NCI-H82 (cell line): Measurements from ENCODE around the gene DSG1.
"Not testable (repeated sequence)": the region's sequence is repeated elsewhere in the genome, so short reads cannot be mapped to it uniquely, and the experiment has no call there.

Source experiments
- DNase-seq: peaks from one replicate; lab custom pipeline; 2025; lab: John Stamatoyannopoulos, UW

The DSG1 gene

DNA sequence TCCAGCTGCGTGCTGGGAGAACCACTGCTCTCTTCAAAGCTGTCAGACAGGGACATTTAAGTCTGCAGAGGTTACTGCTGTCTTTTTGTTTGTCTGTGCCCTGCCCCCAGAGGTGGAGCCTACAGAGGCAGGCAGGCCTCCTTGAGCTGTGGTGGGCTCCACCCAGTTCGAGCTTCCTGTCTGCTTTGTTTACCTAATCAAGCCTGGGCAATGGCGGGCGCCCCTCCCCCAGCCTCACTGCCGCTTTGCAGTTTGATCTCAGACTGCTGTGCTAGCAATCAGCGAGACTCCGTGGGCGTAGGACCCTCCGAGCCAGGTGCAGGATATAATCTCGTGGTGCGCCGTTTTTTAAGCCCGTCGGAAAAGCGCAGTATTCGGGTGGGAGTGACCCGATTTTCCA, 35.4 kb downstream of the DSG1 start:
- not testable (repeated sequence) for DNase-seq

DNA sequence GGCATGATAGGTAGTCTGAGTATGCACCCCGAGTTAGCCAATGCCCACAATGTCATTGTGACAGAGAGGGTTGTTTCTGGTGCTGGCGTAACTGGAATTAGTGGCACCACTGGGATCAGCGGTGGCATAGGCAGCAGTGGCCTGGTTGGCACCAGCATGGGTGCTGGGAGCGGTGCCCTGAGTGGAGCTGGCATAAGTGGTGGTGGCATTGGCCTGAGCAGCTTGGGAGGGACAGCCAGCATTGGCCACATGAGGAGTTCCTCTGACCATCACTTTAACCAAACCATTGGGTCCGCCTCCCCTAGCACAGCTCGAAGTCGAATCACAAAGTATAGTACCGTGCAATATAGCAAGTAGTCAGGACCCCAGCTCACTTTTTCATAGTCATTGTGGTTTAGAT, 37.0 kb downstream of the DSG1 start:
- no peak for DNase-seq

DNA sequence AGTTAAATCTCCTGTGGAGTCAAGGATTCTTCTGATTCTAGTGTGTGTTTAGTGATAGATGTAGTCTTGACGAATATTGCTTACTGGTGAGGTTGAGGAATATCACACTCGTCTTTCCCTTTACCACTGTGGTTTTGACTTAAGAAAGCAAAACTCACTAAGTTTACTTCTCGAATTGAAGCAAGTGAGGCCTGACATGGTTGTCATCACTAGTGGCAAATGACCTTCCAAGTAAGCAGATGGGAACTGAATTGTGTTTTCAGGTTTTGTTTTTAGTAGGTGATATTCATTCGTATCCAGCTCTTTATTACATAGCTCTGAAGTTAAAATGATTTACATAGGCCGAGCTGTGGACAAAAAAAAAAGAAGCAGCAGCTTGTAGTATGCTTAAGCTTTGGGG, 38.1 kb downstream of the DSG1 start:
- no peak for DNase-seq

DNA sequence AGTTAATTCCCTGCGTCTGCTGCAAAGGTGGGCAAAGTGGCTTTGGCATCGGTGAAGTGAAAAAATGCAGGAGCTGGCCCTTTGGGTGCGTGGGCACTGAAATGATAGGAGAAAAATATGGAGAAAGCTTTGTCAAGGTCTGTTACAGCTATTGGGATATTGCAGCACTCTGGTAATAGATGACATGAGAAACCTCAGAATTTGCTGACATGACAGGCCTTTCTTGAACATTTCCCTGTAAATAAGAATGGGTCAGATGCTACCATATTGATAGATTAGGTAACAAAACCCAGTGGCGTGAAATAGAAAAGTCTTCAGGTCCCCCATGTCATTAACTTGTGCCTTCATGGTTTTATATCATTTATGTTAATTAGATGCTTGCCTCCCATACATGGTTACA, 46.2 kb downstream of the DSG1 start:
- DNase-seq, result no peak

DNA sequence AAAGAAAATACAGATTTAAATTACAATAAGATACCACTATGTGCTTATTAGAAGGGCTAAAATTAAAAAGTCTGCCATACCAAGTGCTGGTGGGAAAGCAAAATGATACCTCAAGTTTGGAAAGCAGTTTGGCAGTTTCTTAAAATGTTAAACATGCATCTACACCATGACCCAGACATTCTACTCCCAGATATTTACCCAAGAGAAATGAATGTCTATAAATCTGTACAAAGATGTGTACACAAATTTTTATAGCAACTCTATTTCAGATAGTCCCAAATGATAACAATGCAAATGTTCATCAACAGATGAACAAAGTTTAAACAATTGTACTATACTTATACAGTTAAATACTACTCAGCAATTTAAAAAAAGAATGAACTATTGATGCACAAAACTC, 51.5 kb downstream of the DSG1 start:
- DNase-seq, result no peak

DNA sequence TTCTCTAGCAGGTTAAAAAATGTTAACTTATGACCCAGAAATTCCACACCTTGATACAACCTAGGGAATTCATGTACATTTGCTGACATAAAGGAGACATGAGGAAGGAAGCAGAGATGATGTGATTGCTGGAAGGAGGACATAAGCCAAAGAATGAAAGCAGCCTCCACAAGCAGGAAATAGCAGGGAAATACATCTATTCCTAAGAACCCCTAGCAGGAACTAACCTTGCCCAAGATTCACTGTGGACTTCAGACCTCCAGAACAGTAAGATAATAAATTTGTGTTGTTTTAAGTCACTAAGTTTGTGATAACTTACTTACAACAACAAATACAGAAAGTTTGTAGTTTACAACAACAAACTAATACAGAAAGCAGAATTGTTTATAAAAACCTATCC, 54.0 kb downstream of the DSG1 start:
- DNase-seq, result no peak

DNA sequence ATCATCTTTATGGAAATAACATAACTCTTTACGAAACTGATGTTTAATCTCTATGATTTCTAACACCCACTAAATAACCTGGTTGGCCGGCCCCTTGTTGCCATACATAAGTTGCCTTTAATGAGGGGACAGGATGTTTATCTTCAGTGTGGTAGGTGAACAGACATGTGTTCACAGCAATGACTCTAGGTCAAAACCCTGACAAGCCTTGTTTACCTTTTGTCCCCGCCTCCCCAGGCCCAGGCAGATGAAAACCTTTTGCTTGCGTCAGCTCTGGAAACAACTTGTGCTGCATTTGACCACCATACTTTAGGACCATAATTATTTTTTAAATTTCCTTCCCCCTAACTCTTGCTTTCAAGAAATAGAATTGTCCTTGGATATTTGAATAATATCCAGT, 55.7 kb downstream of the DSG1 start:
- no peak for DNase-seq

DNA sequence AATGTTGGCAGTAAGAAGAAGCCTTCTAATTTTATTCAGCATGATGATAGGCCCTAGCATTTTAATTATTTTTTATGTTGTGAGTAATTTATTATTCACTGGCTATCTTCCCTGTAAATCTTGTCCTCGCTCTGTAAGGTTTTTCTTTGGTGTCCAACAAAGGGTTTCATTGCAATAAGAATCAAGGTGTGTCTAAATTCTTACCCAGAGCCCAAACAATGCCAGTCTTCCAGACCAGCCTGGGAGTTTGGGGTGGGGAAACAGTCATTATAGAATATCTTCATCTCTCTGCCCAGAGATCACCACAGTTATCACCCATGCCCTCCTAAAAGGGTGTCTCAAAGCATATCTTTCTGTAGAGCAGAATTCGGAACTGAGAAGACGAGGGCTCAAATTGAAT, 58.5 kb downstream of the DSG1 start, which contains the start of gene DSG4:
DSG4 (plus strand) TSS at position 301 of the 400 bp plus-strand sequence. CDS start 135 bp downstream, outside the sequence.
- DNase-seq, result no peak

DNA sequence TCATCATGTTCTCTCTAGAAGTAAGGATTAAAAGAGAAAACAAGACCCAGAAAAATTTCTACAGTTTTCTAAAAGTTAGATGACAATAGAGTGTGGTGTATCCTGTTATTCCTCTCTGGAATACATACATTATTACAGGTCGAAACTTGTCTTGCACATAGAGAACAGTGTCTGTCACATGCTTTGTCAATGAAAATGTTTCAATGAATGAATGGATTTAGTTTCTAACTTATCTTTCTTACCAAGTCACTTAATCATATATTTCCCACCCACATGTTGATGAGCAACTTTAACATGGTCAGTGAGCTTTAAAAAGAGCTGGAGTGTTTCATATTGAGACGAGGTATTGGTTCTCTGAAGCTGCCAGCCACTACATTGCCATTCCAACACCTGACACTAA, 63.0 kb downstream of the DSG1 start:
- DNase-seq, result no peak

DNA sequence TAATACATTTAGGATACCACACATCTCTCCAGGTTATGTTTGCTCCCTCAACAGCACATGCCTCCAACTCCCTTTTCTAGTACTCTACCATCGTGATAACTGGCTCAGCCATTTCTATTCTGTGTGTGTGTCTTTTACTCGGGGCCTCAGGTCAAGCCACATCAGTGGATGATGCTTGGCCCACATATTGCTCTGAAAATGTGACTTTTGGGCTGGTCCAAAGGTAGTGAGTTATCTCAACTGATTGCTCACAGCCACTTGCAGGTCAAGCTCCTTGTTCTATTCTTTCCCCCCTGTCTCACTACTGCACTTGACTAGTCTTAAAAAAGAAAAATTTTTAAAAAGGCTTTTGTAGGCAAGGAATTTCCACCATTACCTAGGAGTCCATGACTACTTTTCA, 64.1 kb downstream of the DSG1 start:
- no peak for DNase-seq

DNA sequence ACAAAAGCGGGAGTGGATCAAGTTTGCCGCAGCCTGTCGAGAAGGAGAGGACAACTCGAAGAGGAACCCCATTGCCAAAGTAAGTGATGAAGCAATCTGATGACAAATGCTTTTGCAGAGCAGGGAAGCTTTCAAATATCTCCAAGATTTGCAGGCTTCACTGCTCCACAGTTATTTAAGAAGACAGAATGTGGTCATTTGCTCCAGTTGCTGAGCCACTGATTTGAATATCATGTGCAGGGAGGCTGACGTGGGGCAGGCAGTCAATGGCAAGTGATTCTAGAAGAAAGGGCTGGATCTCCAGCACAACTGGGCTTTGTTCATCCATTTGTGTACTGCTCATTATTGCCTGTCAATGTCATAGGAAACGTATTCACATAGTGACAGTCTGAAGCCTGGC, 68.8 kb downstream of the DSG1 start:
- no peak for DNase-seq

DNA sequence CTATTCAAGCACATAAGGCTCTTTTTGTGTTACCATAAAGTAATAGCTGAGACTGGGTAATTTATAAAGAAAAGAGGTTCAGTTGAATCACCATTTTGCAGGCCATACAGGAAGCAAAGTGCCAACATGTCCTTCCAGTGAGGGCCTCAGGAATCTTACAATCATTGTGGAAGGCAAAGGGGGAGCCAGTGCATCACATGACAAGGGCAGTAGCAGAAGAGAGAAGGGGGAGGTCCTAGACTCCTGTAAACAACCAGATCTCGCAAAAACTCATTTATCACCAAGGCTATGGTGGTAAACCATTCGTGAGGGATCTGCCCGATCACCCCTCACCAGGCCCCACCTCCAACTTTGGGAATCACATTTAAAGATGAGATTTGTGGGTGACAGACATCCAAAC, 75.3 kb downstream of the DSG1 start:
- DNase-seq, result no peak

DNA sequence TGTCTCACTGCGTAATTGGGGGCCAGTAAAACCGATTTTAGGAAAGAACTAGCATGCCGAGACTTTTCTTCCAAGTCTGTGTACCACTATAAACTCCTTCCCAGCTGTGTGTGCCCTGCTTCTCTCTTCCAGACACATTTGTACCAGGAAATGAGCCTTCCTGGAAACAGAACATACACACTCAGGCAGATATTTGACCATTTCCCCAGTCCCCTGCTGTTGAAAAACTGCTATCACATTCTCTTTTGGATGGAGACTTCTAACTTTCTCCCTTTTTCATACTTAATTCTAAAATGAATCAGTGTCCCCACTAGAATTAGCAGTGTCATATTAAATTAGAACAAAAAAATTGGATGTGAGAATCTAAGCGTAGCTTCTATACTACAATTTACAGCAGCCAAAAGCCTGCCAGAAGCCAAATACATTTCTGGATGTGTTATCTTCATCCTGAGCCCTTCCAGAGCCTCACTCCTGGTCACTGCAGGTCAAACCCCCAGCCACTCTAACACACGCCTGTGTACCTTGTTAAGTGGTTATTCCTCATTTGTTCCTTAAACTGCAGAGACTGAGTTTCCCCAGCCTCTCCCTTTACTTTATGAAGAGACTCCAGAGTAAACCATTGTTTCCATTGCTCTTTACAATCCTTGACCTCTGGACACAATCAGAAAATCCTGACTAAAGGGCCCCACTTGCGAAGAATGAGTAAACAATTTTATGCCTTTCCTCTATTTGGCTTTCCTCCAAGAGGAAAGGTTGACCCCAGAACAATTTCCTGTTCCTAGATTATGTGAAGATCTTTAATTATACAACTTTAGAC, 79.0 kb downstream of the DSG1 start:
- DNase-seq, result no peak

DNA sequence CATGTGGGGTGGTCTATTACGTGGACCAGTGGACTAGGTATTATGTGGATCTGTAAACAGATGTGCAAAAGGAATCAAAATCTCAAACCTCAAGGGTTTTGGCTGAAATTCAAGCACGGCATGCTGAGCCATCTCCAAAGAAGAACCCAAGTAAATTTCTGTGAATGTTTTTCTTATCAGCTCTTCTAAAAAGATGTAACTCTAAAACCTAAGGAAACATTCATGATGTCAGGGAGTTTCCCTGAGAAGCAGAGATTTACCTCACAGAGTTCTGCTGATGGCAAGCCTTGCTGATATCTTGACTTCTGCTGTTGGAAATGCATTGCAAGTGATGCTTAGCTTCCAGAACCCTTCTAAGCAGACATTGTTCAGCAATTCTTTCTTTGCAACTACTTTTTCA, 80.2 kb downstream of the DSG1 start:
- no peak for DNase-seq

DNA sequence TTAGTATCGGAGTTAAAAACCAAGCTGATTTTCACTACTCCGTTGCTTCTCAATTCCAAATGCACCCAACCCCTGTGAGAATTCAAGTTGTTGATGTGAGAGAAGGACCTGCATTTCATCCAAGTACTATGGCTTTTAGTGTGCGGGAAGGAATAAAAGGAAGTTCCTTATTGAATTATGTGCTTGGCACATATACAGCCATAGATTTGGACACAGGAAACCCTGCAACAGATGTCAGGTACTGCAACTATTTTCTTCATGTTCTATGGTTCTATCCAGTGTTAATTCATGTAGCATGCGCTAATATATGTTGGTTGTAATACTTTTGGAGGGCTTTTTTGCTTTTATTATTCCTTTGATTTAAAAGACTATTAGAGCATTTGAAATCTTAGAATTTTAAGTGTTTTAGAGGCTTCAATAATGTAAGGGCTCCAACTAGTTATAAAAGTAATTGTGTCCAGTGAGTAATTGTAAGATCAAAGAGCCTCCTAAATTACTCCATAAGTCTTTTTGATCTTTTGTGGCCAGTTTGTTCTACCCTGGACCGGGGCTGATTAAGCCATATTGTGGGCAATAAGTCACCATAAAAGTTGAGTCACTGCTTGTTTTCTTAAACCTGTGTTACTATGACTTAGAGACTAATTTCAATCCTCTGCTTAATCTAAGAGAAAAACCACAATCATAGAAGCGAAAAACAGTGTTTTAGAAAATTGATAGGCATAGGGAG, 81.5 kb downstream of the DSG1 start:
- no peak for DNase-seq

DNA sequence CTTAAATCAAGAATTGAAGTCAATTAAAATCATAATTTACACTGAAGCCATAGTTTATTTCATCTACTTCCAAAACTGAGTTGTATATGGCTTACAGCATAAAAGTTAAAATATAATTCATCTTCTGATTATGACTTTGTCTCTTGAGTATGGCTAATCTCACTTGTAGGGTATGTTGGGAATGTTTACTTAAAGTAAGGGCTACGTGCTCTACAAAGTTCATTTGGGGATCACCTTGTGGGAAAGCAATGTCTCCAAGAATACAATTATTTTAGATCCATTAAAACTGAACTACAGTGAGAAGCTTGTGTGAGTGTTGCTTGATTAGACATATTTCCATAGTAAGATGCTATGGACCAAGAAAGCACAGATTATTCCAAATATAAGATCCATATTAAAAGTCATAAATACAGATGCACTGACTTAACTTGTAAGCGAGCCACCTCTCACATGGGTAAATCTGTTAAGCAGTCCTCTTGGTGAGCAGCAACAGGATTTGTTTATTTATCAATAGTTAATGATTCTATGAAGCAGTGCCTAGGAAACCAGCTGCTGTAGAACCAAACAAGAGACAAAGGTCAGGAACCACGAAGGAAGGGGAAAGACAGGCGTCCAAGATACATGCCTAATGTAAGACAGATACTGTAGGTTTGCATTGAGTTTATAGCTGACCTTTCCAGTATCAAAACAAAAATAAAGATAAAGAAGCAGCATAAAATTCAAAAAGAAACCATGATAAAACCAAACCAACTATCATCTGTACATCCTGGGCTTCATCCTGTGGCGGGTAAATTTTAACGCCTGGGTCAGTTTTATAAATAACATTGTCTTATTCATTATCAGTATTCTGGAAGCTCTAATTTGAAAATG, 83.4 kb downstream of the DSG1 start:
- no peak for DNase-seq

DNA sequence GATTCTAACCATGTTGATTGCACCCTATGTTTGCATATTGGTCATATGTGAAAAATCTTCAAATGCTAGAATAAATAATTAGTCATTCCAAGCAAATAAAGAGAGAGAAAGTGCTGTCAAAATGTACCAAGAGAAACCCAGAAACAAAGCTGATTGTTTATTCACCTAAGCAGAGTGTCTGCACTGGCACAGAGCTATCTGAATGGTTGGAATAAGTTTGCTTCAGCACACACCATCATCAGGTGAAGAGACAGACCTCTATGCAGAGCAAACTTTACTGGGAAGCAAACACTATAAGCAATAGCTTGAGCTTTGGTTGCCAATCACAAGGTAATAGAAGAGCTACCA, 84.0 kb downstream of the DSG1 start:
- DNase-seq, result no peak

DNA sequence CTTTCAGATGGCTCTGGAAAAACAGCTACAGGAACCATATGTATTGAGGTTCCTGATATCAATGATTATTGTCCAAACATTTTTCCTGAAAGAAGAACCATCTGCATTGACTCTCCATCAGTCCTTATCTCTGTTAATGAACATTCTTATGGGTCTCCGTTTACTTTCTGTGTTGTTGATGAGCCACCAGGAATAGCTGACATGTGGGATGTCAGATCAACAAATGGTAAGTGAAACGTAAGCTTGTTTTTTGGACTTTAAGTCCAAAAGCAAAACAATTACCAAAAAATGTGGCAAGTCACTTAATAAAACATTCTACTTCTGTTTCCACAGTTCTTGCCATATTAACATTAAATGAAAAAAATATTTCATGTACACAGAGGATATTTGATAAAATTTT, 85.4 kb downstream of the DSG1 start:
- DNase-seq, result no peak
